HG03565 (cell line): Measurements from ENCODE around the gene EOLA2.
"Not testable (repeated sequence)": the region's sequence is repeated elsewhere in the genome, so short reads cannot be mapped to it uniquely, and the experiment has no call there.

Experiments
- ATAC-seq: cut with Tn5 transposase; IDR thresholded peaks from one replicate; pipeline ENCODE4 v1.9.1; 2021; ENCODE audit warnings: mild to moderate bottlenecking, moderate library complexity; ENCODE audit not compliant: unreplicated experiment

Gene EOLA2

GRCh38 chrX:149938427-149938880 lies at the start of gene EOLA2:
EOLA2 (minus strand) TSS chrX:149938491; CDS start chrX:149933874, 4,617 bp downstream.
- peak; percentile 74 for ATAC-seq

- no peak for ATAC-seq
These were observed 49.3 kb upstream of the EOLA2 start for GRCh38 chrX:149987613-149988012.

- ATAC-seq: no peak
These were observed 46.1 kb upstream of the EOLA2 start for GRCh38 chrX:149984411-149984810.

GRCh38 chrX:149982310-149982709 lies 44.0 kb upstream of the EOLA2 start:
- no peak for ATAC-seq

- no peak for ATAC-seq
These were observed 40.9 kb upstream of the EOLA2 start for GRCh38 chrX:149979126-149979644.

GRCh38 chrX:149962859-149963757 lies 24.8 kb upstream of the EOLA2 start:
- peak; percentile 49 for ATAC-seq

GRCh38 chrX:149962010-149962409 lies 23.7 kb upstream of the EOLA2 start:
- no peak for ATAC-seq

GRCh38 chrX:149961572-149961971 lies 23.3 kb upstream of the EOLA2 start:
- ATAC-seq: no peak

GRCh38 chrX:149950681-149951080 lies 12.4 kb upstream of the EOLA2 start:
- no peak for ATAC-seq

- no peak for ATAC-seq
These were observed 11.6 kb upstream of the EOLA2 start for GRCh38 chrX:149949743-149950436.

GRCh38 chrX:149948016-149948415 lies 9.7 kb upstream of the EOLA2 start:
- no peak for ATAC-seq

- not testable (repeated sequence) for ATAC-seq
These were observed 8.6 kb upstream of the EOLA2 start for GRCh38 chrX:149946932-149947331.

- ATAC-seq: not testable (repeated sequence)
These were observed 7.5 kb upstream of the EOLA2 start for GRCh38 chrX:149945820-149946219.

- not testable (repeated sequence) for ATAC-seq
These were observed 6.9 kb upstream of the EOLA2 start for GRCh38 chrX:149945087-149945670.

- ATAC-seq: not testable (repeated sequence)
These were observed 2.4 kb upstream of the EOLA2 start for GRCh38 chrX:149940674-149941024.

- ATAC-seq: peak; percentile 39
These were observed 1.8 kb upstream of the EOLA2 start for GRCh38 chrX:149939905-149940673.

GRCh38 chrX:149939655-149939904 lies 1.3 kb upstream of the EOLA2 start:
- ATAC-seq: no peak

GRCh38 chrX:149938881-149939654 lies 777 bp upstream of the EOLA2 start:
- no peak for ATAC-seq

GRCh38 chrX:149937871-149938426 lies 342 bp downstream of the EOLA2 start:
- ATAC-seq: no peak

GRCh38 chrX:149937328-149937727 lies 963 bp downstream of the EOLA2 start:
- ATAC-seq: not testable (repeated sequence)
